WERI-Rb-1 (cell line): ENCODE data around the gene TSR3.
A peak's percentile ranks its signal among the peaks of the same experiment; 100 is the strongest.
"Not testable (repeated sequence)": the region's sequence is repeated elsewhere in the genome, so short reads cannot be mapped to it uniquely, and the experiment has no call there.

Experiments used
- DNase-seq: peaks from one replicate; pipeline ENCODE4 v3.0.0-alpha.2; 2020
- H3K27ac ChIP-seq: fragments of 250-450 bp; sonication (Bioruptor Pico); 2 replicates; pipeline ENCODE4 v1.5.1; 2020; ENCODE audit warnings: mild to moderate bottlenecking, moderate library complexity
- H3K27me3 ChIP-seq: fragments of 250-450 bp; sonication (Bioruptor Pico); 2 replicates; pipeline ENCODE4 v1.5.1; 2021; ENCODE audit warnings: mild to moderate bottlenecking, low read depth, moderate library complexity; ENCODE audit not compliant: insufficient read depth, severe bottlenecking
- H3K36me3 ChIP-seq: fragments of 250-450 bp; sonication (Bioruptor Pico); 2 replicates; pipeline ENCODE4 v1.5.1; 2020; ENCODE audit warnings: mild to moderate bottlenecking, moderate library complexity
- H3K4me3 ChIP-seq: 2 replicates; pipeline ENCODE4 v1.5.1; 2011; ENCODE audit warnings: low read depth, mild to moderate bottlenecking, control low read depth, low read length
- H3K9me3 ChIP-seq: fragments of 250-450 bp; sonication (Bioruptor Pico); 2 replicates; pipeline ENCODE4 v1.5.1; 2021; ENCODE audit warnings: mild to moderate bottlenecking, moderate library complexity; ENCODE audit not compliant: severe bottlenecking
- CTCF ChIP-seq: IDR thresholded peaks from 2 replicates; pipeline ENCODE4 v1.5.1; 2011; ENCODE audit warnings: low read depth, mild to moderate bottlenecking, control low read depth, inconsistent platforms, low read length

TSR3 gene

GRCh38 chr16:1332618-1333148 lies 19.0 kb downstream of the TSR3 start:
- Histone ChIP-seq H3K9me3 (peaks cover 9% of the 10 kb centered on the region), H3K27me3 (peaks cover 66% of the 10 kb centered on the region), H3K36me3 (no peaks in the 10 kb centered on the region), H3K27ac (no peak overlapping the region), H3K4me3 (no peak overlapping the region)
- TF ChIP-seq CTCF = no peak
- DNase-seq = no peak

GRCh38 chr16:1331712-1332617 lies 19.7 kb downstream of the TSR3 start:
- Histone ChIP-seq H3K27ac (no peak overlapping the region), H3K4me3 (no peak overlapping the region), H3K36me3 (no peaks in the 10 kb centered on the region), H3K9me3 (peaks cover 9% of the 10 kb centered on the region), H3K27me3 (peaks cover 59% of the 10 kb centered on the region)
- peak; percentile 51 for DNase-seq
- TF ChIP-seq CTCF = no peak

GRCh38 chr16:1330931-1331711 lies 20.6 kb downstream of the TSR3 start:
- Histone ChIP-seq H3K9me3 (peaks cover 9% of the 10 kb centered on the region), H3K27me3 (peaks cover 51% of the 10 kb centered on the region), H3K27ac (no peak overlapping the region), H3K4me3 (no peak overlapping the region), H3K36me3 (no peaks in the 10 kb centered on the region)
- no peak for DNase-seq
- no peak for TF ChIP-seq CTCF

GRCh38 chr16:1330260-1330914 lies 21.3 kb downstream of the TSR3 start:
- Histone ChIP-seq H3K27me3 (peaks cover 43% of the 10 kb centered on the region), H3K36me3 (peaks cover 2% of the 10 kb centered on the region), H3K27ac (no peak overlapping the region), H3K9me3 (peaks cover 9% of the 10 kb centered on the region), H3K4me3 (no peak overlapping the region)
- no peak for DNase-seq
- TF ChIP-seq CTCF = peak; percentile 75

GRCh38 chr16:1328961-1329360 lies 22.7 kb downstream of the TSR3 start:
- H3K9me3 ChIP-seq, H3K27ac ChIP-seq, H3K4me3 ChIP-seq, DNase-seq: not testable (repeated sequence)
- Histone ChIP-seq H3K36me3 (peaks cover 16% of the 10 kb centered on the region), H3K27me3 (peaks cover 29% of the 10 kb centered on the region)

GRCh38 chr16:1328136-1328535 lies 23.5 kb downstream of the TSR3 start:
- not testable (repeated sequence) for H3K27ac ChIP-seq, DNase-seq, H3K9me3 ChIP-seq, H3K4me3 ChIP-seq
- peaks cover 24% of the 10 kb centered on the region for H3K36me3 ChIP-seq
- H3K27me3 ChIP-seq = peaks cover 23% of the 10 kb centered on the region
